Stimulated activated CD4-positive, alpha-beta T cell treated with anti-CD3 and anti-CD28 coated beads, Interleukin-4, amount 100 ng/mL, for 24 hours (primary cell): ENCODE measurements around the gene CFAP119.
"Not testable (repeated sequence)": the region's sequence is repeated elsewhere in the genome, so short reads cannot be mapped to it uniquely, and the experiment has no call there.

Source experiments
- DNase-seq: peaks from one replicate; pipeline ENCODE4 v3.0.0-alpha.2; 2020

The CFAP119 gene

DNA sequence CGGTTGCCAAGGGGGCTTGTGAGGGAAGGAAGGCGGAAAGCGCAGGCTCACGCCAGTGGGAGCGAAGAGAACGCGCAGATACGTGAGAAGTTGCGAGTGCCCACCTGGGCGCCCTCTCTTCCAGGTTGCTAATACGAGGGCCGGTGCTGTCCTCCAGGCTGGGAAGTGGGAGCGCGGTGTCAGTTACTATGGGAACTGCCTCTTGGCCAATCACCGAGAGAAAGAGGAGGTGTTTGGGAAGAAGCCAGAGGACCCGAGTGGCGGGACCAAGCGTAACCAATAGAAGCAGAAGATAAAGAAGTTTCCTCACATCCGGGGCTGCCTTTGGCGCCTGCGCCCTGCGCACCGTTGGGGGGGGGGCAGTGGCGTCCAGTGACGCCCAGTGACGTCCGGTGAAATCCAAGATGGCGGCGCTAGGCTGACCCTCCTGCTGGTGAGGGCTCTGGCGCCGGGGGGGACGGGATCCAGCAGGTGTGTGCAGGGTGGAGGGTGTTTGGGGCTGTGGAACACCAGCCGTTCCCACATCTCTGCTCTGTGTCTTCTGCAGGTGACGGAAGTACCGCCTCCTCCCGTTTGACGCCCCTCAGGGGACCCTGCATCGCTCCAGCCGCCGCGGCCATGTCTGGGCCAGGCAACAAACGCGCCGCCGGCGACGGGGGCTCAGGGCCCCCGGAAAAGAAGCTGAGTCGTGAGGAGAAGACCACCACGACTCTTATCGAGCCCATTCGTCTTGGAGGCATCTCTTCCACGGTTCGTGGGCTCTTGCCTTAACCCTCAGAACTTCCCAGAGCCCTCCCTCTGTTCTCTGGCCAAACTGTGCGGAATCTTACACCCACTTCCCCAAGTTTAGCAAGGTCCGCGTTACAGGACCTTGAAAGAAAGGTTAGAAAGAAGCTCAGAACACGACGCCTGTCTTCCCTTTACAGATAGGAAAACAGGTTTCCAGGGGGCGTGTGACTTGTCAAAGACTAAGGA, at the start of gene CFAP119, which contains the start of gene RNF40:
TSS of gene CFAP119 (minus strand) at position 135 of the 975 bp plus-strand sequence. CDS start 314 bp downstream, outside the sequence.
TSS of gene RNF40 (plus strand) at position 395 of the 975 bp plus-strand sequence. CDS start at position 619, 224 bp downstream.
- DNase-seq = peak; percentile 93

DNA sequence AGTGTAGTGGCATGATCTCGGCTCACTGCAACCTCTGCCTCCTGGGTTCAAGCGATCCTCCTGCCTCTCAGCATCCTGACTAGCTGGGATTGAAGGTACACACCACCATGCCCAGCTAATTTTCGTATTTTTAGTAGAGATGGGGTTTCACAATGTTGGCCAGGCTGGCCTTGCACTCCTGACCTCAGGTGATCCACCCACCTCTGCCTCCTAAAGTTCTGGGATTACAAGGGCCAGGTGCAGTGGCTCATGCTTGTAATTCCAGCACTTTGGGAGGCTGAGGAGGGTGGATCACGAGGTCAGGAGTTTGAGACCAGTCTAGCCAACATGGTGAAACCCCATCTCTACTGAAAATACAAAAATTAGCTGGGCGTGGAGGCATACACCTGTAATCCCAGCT, 47.8 kb upstream of the CFAP119 start:
- not testable (repeated sequence) for DNase-seq

DNA sequence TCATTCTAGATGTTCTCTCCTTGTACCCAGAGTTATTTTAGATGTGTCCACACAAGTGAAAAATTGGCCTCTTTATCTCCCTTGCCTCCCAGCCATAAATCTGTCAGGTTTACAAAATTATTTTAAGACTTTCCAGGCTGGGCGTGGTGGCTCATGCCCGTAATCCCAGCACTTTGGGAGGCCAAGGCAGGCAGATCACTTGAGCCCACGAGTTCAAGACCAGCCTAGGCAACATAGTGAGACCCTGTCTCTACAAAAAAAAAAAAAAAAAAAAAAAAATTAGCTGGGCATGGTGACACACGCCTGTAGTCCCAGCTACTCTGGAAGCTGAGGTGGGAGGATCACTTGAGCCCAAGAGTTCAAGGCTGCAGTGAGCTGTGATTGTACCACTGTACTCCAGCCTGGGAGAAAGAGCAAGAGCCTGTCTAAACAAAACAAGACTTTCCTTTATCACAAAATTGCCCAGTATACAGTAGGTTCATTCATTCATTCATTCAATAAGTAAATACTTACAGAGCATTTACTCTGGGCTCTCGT, 47.1 kb upstream of the CFAP119 start:
- DNase-seq = not testable (repeated sequence)

DNA sequence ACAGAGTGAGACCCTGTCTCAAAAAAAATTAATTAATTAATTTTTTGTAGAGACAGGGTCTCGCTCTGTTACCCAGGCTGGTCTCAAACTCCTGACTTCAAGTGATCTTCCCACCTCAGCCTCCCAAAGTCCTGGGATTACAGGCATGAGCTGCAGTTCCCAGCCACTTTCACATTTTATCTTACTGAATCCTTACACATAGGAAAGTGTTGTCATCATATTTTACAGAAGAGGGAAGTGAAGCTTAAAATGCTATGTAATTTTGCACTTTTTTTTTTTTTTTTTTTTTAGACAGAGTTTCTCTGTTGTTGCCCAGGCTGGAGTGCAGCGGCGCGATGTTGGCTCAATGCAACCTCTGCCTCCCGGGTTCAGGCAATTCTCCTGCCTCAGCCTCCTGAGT, 46.3 kb upstream of the CFAP119 start:
- no peak for DNase-seq

DNA sequence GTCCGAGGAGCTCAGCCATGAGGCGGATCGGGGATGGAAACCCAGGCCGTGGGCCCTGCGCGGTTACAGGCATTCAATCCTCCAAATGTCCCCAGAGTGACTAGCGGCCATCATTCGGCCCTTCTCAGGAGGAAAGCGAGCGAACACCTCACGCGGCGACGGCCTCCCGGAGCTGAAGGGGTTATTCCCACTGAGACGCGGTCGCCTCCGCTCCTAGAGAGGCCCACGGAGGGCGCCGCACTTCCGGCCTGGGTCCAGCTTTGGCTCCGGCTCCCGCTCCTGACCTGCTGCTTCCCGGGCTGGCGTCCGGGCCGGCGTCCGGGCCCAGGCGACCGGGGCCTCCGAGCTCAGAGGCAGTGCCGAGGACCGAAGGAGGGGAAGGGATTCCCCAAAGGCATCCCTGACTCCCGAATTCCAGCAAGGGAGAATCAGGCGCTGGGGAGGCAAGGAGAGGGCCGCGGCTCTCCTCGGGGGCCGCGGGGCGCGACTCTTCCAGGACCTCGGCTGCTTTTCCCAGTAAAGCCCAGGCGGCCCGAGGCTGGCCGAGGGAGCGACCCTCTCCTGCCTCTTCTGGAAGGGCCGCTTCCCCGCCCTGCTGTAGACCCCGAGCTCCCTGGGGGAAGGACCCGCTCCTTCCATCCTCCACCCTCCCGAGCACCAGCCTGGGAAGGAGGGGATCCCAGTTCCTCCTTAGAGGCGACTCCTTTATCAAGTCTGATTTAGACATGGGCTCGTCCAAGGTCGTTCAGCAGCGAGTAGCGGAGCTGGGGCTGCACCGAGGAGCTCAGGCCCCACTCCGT, 43.7 kb upstream of the CFAP119 start:
- DNase-seq = peak; percentile 62

DNA sequence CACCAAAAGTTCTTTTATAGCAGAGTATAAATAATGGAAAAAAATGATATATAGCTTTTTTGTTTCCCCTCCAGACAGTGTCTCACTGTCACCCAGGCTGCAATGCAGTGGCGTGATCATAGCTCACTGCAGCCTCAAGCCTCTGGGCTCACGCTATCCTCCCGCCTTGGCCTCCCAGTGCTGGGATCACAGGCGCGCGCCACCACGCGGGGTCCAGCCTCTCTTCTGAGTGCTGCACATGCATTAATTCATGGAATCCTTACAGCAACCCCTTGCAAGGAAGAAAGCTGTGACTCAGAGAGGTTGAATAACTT, 43.2 kb upstream of the CFAP119 start:
- no peak for DNase-seq

DNA sequence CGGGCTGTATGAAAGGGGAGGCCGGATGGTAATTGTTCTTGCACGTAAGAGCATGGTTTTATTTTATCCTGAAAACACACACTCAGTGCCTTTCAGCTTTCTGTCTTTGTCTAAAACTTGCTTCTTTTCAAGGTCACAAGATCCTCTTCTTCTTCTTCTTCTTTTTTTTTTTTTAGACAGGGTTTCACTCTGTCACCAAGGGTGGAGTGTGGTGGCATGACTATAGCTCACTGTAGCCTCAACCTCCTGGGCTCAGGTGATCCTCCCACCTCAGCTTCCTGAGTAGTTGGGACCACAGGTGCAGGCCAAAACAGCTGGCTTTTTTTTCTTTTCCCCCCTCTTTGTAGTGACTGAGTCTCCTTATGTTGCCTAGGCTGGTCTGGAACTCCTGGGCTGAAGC, 41.1 kb upstream of the CFAP119 start:
- no peak for DNase-seq

DNA sequence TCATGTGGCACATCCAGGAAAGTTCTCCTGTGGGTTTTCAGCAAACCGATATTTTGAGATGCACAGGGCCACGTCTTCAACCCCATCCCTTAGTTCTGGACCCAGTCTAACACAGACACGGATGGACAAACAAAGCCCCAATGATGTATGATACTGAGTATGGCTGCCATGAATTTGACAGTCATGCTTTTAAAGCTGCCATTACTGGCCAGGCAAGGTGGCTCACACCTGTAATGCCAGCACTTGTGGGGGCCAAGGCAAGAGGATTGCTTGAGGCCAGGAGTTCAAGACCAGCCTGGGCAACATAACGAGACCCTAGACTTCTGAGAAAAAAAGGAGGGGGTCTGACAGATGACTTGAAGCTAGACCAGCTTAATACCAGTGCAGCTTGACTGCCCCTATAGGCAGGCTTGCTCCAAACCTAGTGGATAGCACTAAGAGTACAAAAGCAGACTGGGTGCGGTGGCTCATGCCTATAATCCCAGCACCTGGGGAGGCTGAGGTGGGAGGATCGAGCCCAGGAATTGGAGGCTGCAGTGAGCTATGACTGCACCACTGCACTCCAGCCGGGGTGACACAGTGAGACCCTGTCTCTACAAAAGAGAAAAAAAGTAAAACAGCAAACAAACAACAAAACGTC, 35.9 kb upstream of the CFAP119 start:
- DNase-seq = no peak

DNA sequence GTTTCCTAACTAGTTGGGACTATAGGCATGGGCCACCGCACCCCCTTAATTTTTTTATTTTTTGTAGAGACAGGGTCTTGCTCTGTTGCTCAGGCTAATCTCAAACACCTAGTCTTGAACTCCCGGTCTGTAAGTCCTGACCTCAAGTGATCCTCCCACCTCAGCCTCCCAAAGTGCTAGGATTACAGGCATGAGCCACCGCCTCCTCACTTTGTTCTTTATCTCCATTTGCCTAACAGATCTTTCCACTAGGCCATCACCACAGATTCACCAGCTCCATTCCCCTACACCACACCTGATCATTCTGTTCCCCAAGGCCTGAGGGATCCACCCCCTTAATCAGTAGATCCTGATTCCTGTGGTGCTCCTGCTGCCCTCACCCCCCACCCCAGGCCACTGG, 32.8 kb upstream of the CFAP119 start:
- no peak for DNase-seq

DNA sequence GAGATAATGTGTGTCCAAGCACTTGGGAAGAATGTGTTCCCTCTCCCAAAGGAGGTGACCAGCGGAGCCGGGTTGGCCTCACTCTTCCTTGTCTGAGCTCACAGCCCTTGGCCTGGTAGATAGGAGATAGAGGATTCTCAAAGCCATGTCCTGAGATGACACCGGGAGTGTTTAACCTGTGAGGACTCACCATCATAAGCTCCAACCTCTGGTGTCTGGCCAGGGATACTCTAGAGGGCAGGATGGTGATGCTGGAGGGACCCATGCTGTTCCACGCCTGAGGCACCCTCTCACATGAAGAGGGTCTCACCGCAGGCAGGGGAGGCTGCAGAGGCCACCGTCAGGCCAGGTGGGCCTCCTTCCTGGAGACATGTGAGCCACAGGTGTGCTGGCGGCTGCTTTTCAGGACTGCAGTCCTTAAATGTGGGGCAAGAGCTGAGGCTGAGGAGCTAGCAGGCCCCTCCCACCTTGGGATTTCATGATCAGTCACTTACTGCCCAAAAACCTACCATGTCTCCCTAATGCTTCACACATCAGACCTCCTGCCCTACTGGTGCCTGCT, 31.7 kb upstream of the CFAP119 start:
- DNase-seq = no peak

DNA sequence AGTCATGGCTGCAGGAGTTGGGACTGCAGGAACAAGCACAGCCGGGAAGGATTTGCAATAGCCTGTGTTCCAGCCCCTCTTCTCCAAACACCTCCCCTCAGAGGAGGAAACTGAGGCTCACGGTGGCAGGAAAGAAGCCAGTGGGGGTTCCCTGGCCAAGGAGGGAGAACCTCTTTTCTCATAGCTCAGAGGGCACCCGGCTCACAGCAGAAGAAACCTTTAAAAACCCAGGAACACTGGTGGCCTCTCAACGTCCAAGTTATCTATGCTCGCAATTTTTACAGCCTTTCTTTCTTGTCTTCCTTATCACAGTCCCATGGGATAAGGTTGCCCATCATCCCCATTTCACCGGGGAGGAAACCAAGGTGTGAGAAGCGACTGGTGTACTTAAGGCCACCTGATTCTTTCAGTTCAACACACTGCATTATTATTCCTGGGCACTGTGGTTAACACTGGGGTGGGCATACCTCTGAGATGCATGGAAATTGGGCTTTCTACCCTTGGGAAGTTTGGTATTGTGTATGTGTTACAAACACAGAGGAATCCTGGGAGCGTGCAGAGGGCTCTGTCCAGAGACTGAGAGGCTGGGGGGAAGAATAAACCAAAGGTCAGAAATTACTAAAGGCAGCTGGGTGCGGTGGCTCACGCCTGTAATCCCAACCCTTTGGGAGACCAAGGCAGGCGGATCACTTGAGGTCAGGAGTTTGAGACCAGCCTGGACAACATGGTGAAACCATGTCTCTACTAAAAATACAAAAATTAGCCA, 25.9 kb upstream of the CFAP119 start:
- no peak for DNase-seq

DNA sequence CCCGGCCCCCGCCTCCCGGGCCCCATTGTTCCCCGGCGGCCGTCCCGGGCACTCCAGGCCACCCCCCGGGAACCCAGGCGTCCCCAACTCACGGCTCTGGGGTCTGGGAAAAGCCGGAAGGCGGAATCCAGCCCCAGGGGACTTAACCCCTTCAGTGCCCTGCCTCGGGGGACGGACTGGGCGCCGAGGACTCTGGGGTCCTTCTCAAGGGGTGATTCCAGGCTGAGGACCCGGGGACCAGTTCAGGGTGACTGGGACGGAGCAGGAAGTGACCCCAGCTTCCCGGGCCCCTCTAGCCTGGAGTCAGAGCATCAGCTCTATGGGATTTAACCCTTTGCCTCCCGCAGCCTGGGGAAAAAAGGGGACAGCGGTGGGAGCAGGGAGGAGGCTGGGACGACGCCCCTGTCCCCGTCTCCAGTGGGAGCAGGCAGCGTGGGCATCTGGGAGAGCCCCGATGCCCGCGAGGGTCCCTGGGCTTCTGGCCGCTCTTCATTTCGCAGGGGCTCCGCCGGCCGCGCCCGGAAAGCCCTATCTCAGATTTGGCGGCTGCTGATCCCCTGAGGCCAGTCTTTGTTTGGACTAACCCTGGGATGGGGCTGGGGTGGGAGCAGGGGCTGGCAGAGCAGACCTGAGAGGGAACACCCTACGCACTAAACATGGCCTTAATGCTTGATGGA, 25.2 kb upstream of the CFAP119 start, which contains the start of gene ZNF629:
TSS of gene ZNF629 (minus strand) at position 270 of the 677 bp plus-strand sequence. CDS start 2,723 bp downstream, outside the sequence.
- peak; percentile 46 for DNase-seq

DNA sequence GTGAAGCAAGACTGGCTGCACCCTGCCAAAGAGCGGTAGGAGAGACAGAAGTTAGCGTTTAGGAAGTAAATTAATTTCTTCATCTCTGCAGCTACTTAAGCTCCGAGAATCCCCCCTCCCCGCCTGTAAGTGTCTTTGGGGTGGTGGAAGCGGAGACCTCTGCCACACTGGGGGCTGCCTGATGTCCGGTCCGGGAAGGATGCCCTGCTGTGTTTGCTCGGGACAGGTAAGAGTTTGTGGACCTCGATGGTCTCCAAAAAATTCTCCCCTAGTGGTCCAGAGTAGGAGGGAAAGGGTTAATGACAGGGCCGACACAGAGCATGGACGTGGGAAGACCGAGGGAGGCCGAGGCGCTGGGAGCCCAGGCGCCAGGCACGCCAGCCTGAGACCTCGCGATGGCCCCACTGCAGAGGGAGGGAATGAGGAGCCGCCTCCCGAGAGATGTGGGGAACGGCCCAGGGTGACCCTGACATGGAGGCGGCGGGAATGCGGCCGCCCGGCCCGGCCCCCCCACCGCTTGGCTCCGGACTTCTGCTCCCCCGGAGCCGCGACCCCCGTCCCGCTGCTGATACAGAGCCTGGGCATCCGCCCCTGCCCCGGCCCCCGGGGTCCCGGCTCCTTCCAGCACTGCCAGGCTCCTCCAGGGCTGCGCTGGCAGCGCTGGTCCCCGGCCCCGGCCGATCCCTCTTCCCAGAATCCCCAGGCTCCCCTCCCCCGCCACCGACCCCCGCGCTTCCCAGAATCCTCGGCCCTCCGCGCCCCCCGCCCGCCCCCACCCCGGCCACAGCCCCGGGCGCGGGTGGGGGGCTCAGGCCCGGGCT, 24.5 kb upstream of the CFAP119 start:
- DNase-seq = no peak

DNA sequence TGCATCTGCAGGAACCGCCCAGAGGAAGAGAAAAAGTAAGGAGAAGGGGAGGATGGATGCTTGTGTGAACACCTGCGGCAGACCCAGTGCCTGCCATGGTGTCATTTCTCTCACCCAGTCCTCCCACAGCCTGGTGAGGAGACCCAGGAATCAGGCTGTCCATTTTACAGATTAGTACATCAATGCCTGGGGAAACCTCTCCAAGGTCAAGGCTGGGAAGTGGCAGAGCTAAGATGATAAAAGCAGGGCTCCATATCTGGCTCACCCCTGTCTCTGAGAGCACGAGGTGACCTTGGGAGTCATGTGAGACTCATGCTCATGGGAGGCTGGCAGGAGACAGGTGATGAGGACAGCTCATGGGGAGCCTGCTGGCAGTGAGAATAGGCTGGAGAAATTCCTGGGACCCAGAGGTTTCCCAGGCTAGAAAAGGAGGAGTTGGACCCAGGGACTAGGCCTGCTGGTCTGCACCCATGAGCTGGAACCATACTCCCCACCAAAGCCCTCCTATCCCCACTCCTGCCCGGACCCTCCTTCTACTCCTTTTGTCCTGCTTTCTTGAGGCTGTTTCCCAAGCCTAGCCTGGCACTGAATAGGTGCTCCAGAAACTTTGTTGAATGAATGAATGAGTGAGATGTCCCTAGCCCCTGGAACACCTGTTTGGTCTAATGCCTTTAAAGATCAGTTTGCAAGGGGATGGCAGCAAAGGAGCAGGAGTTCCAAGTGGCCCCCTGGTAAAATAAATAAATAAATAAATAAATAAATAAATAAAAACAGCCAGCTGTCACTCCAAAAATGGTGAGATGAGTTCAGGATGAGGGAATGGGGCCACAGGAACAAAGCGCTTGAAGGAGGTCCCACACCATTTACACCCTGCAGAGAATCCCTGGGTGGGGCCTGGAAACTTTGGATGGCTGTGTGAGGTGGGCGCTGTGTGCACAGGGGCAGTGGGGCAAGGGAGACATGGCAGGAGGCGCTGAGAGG, 23.6 kb upstream of the CFAP119 start:
- DNase-seq = no peak

DNA sequence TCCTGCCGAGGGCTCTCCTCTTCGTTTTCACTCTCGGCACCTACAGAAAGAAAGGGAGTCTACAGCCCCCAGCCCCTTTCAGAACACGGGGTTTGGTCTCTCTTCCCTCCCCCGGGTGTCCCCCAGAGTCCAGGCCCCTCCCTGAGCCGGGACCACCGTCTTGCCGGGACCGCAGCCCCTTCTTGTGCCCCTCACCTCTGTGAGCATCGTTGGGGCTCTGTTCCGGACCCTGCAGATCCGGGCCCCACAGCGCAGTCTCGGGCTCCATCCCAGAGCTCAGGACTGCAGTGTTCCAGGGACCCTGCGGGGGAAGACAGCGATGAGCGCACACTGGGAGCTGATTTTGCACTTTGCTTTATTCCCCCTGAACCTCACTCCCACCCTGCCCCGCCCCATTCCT, 22.4 kb upstream of the CFAP119 start:
- DNase-seq = no peak

DNA sequence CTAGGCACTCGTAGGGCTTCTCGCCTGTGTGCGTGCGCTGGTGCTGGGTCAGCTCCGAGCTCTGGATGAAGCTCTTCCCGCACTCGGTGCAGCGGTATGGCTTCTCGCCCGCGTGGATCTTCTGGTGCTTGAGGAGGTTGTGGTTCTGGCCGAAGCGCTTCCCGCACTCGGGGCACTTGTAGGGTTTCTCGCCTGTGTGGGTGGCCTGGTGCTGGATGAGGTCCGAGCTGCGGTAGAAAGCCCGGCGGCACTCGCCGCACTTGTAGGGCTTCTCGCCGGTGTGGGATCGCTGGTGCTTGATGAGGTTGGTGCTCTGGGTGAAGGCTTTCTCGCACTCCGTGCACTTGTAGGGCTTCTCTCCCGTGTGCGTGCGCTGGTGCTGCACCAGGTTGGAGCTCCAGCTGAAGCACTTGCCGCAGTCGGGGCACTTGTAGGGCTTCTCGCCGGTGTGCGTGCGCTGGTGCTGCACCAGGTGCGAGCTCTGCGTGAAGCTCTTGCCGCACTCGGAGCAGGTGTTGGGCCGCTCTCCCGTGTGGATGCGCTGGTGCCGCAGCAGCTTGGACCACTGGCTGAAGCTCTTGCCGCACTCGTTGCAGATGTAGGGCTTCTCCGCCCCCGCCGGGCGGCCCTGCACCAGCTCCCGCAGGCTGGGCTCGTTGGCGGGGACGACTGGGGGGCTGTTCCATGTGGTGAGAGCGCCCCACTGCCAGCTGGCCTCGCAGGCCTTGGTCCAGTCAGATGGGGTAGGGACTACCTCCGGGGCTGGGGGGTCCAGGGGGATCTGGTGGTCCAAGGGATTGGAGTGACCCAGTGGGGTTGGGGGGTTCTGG, 21.6 kb upstream of the CFAP119 start:
- no peak for DNase-seq

DNA sequence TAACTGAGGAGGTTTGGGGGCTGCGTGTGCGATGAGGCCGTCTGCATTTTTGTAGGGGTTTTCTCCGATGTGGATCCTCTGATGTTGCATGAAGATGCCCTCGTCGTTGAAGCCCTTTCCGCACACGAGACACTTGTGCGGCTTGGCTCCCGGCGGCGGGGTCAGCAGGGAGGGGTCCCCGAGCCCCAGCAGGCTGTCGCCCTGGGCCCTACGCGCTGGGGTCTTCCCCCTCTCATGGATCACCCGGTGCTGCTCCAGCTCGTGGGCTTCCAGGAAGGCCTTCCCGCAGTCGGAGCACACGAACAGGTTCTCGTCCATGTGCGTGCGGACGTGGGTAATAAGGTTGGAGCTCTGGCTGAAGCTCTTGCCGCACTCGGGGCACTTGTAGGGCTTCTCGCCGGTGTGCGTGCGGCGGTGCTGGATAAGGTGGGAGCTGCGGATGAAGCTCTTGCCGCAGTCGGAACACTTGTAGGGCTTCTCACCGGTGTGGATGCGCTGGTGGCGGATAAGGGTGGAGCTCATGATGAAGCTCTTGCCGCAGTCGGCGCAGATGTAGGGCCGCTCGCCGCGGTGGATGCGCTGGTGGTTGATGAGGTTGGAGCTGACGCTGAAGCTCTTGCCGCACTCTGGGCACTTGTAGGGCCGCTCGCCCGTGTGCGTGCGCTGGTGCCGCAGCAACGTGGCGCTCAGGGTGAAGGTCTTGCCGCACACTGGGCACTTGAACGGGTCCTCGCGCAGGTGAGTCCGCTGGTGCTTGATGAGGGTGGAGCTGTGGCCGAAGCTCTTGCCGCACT, 20.8 kb upstream of the CFAP119 start:
- DNase-seq = no peak
